GM10847 (cell line): ENCODE data around the gene RIIAD1.

ENCODE experiments used
- POLR2A ChIP-seq: IDR thresholded peaks from 2 replicates; pipeline ENCODE4 v1.6.1; 2011; ENCODE audit not compliant: insufficient read length; ENCODE audit errors: extremely low read depth

The RIIAD1 gene

DNA sequence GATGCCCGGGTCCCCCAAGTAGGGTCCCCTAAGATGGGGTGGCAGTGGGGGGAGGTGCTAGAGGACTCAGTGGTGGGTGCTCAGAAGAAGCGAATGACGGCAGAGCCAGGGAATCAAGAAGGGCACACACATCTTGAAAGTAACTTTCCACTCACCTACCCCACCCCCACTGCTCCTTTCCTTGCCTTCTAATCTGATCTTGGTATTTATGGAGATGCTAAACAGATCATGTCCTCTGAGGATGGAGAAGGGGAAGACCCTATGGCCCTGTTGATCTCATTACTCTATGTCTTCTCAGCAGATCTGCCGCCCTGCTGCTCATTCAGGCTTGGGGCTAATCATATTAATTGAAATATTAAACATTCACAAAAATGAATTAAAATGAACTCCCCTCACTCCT, 2.7 kb upstream of the RIIAD1 start:
- no peak for TF ChIP-seq POLR2A

DNA sequence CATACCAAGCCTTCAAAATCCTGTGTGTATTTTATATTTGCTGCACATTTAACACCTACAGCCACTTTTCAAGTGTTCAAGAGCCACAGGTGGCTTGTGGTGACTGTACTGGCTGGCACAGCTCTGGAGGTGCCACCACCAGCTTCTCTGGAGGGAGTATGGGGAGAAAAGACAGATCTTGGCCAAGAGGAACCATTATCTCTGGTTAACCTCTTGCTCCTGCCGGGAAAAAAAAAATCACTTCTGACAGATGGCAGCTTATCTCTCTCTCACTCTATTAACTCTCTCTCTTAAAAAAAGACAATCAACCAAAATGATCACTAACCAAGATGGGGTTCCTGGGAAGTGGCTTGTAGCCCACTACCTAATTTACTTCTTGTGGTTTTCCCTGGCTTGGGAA, 1.2 kb upstream of the RIIAD1 start:
- TF ChIP-seq POLR2A, result no peak

DNA sequence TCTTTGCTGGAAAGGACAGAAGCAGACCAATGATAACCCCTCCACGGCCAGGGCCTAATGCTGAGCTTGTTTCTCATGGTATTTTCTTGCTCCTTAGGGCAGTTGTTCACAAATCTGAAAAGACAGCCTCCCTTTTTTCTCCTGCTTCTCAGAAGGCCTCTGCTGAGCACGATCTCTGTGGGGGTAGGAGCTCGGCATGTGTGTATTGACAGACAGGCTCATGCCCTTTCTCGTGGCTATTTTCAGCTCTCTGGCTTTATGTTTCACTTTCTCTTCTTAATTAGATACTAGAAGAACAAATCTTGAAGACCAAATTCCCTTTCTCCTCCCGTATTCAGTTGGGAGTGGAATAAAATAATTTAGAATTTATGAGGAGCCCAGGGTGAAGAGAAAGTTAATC, 768 bp upstream of the RIIAD1 start:
- no peak for TF ChIP-seq POLR2A

GRCh38 chr1:151721788-151722510, 627 bp downstream of the RIIAD1 start:
- no peak for TF ChIP-seq POLR2A

DNA sequence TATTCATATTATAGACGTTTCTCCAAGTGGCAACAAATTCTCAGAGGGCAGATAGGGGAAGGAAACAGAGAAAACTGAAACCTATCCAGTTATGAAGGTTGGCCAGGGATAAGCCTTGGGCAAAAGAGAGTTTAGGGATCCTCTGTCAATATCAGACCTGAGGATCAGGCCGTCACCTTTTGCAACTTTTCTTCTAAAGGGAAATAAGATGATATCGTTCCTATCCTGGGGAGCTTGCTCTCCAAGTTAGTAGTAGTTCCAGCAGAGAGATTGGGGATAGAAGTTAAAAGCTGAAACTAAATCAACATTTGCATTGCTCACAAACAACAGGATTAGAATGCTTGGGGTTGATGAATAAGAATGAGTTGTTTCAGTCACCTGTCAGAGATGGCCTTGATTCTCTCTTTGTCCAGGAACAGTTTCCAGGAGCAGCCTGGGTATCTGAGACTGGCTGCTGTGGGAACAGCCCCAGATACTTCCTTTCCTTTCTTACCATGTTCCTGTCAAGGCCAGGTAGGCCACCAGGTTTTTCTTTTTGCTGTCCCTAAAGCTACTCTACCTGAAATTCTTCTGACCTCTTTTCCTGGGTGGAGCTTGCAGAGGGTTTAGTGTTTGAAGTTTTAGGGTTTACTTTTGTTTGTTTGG, 2.5 kb downstream of the RIIAD1 start:
- no peak for TF ChIP-seq POLR2A

DNA sequence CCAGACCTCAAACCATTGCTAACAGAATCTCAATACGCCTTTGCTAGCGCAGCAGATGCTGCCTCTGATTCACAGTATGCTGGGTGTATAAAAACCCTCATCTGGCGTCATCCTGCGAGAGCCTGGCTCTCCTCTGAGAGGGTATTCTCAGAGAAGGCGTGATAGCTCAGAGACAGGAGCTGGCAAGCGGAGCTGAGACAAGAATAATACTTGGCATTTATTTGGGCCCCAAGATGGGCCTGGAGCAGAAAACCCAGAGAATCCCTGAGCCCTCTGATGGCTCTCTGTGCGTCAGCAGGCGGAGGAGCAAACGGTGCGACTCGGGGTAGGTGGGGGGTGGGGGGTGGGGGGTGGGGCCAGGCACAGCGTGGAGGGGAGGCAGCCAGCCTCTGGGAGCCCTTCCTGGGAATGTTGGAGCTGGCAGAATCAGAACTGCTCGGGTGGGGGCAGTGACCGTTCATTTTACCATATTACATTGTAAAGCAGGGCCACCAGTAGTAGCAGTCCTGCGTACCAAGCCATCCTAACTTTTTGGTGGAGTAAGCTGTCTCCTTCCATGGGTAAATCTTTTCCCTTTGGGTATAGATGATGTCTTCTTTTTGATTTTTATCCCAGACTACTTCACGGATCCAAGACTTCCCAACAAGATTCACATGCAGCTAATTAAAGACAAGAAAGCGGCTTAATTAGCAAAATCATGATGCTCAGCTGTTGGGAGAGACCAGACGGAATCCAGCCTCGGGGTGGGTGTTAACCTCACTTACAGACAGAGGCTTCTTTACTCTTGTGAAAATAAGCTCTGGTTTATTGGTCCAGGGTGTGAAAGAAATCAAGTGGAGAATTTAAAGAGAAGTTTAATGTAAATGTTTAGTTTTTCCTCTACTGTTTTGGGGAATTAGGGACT, 7.1 kb downstream of the RIIAD1 start:
- no peak for TF ChIP-seq POLR2A

DNA sequence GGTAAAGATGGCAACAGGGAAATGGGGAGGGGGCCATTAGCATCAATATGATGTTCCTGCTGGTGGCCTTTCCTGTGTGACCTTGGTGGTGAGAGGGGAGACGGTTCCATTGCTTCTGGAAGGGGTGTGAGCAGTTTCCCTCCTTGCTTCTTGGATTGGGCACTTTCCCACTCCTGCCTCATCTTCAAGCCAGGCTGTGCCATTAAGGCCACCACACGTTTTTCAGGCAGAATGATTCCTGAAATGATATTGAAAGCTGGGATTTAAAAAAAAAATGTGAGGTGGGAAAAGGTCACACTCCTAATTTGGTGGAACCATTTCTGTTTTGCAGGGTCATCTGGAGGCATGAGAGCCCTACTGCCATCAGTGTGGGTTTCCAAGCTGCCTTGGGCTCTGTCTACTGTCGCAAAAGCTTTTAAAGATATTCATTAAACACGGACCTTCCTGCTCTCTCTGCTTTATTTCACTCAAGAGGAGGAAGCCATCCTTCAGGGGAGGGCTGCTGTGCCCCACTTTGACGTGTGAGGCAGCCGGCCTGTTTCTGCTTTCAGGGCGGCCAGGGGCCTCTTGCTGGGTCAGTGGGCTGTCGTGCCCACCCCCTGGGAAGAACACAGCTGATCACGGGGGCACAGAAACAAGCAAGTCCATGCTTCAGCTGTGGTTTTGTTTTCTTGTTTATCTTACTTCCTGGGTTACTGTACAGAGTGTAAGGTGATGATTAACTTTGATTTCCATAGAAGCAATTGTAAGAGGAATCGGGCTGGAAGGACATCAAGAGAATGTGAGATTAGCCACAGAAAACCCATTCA, 8.0 kb downstream of the RIIAD1 start:
- no peak for TF ChIP-seq POLR2A

DNA sequence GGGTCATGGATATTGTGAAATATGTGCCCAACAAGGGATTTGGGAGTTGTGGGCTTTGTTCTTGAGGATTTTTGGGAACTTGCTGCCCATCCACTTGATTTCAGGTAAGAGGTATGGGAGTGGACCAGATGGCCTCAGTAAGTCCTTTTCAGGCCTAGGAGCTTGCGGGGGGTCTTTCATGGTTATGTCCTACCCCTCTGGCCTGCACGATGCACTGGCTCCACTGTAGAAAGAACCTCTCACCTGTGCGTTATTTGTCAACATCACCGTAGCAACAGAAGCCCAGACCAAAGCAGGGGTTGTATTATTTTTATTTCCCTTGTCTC, 8.6 kb downstream of the RIIAD1 start:
- no peak for TF ChIP-seq POLR2A

DNA sequence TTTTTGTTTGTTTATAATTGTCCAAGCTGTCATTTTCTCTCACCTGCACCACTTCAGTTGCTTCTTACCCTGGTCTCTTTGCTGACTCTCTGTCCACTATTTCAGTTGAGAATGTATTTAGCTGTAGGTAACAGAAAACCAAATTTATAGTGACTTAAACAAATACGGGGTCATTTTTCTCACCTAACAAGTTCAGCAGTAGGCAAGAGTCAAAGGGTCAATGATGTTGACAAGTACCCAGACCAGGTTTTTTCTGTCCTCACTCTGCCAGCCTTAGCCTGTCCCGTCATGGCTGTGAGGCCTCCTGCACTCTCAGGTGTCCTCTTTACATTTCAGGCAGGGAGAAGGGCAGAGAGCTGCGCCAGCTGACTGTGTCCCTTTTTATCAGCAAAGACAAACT, 11.8 kb downstream of the RIIAD1 start:
- TF ChIP-seq POLR2A, result no peak

GRCh38 chr1:151737026-151737425, 15.7 kb downstream of the RIIAD1 start:
- no peak for TF ChIP-seq POLR2A

DNA sequence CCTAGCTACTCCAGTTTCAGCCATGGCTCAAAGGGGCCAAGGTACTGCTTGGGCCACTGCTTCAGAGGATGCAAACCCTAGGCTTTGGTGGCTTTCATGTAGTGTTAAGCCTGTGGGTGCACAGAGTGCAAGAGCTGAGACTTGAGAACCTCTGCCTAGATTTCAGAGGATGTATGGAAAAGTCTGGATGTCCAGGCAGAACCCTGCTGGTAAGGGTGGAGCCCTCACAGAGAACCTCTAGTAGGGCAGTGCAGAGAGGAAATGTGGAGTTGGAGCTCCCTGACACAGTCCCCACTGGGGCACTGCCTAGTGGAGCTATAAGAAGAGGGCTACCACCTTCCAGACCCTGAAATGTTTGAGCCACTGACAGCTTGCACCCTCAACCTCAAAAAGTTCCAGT, 16.2 kb downstream of the RIIAD1 start:
- TF ChIP-seq POLR2A, result no peak

DNA sequence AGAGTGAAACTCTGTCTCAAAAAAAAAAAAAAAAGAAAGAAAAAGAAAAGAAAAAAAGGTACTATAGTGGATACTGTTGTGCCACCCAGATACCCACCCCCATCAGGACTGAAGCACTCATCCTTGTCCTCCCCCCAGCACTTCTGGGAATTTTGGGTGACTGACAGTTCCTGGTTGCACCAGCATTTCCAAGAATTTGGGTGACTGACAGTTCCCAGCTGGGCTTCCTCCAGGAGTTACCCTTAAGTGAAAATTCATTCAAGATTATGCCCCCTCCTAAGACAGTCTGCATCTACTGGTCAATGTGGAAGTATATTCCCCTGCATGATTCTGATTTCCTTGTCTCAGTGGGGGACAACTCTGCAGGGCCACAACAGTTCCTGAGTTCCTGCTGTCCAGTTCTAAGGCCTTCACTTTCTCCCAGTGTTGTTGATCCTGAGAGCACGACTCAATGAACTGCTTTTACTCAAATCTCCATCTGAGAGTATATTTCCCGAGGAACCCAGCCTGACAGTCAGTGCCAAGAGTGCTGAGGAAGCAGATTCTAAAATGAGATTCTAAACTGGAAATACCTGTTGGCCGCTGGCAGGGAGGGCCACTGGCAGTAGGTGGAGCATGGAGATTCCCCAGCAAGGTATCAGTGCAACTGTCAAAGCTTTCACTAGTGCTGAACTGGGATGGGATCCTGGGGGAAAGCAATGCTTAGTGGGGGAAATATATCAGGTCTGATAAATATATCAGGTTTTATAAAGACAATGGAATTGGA, 18.5 kb downstream of the RIIAD1 start:
- no peak for TF ChIP-seq POLR2A

GRCh38 chr1:151741516-151741915, 20.2 kb downstream of the RIIAD1 start:
- TF ChIP-seq POLR2A, result no peak

- no peak for TF ChIP-seq POLR2A
Measured at GRCh38 chr1:151756291-151756690, 35.0 kb downstream of the RIIAD1 start.
